Hepatocyte (in vitro differentiated cells): ENCODE data around the gene ASCL3. TPM values are rescaled to one million over a fixed set of nuclear protein-coding genes. Genes with fewer than 3 reads are reported as not detected.

Experiments used
- DNase-seq: peaks from one replicate; pipeline ENCODE4 v3.0.0-alpha.2; 2016; ENCODE audit warnings: low spot score
- H2AFZ ChIP-seq: fragments of 200-600 bp; sonication (generic); 2 replicates; pipeline ENCODE4 v1.6.0; 2016; ENCODE audit warnings: antibody characterized with exemption, mild to moderate bottlenecking
- H3K27ac ChIP-seq: fragments of 200-600 bp; sonication (generic); 2 replicates; pipeline ENCODE4 v1.5.1; 2016; ENCODE audit warnings: mild to moderate bottlenecking
- H3K27me3 ChIP-seq: fragments of 200-600 bp; sonication (generic); 2 replicates; pipeline ENCODE4 v1.6.1; 2016
- H3K36me3 ChIP-seq: fragments of 200-600 bp; sonication (generic); replicated peaks from 2 replicates; pipeline ENCODE4 v1.5.1; 2016; ENCODE audit warnings: low read depth; ENCODE audit not compliant: insufficient read depth
- H3K4me1 ChIP-seq: fragments of 200-600 bp; sonication (generic); 2 replicates; pipeline ENCODE4 v1.5.1; 2016; ENCODE audit warnings: mild to moderate bottlenecking, moderate library complexity; ENCODE audit not compliant: insufficient read depth
- H3K4me2 ChIP-seq: fragments of 200-600 bp; sonication (generic); 2 replicates; pipeline ENCODE4 v1.6.0; 2016
- H3K4me3 ChIP-seq: fragments of 200-600 bp; sonication (generic); 2 replicates; pipeline ENCODE4 v1.5.1; 2016; ENCODE audit warnings: mild to moderate bottlenecking
- H3K79me2 ChIP-seq: fragments of 200-600 bp; sonication (generic); 2 replicates; pipeline ENCODE4 v1.6.0; 2017; ENCODE audit warnings: mild to moderate bottlenecking
- H3K9me2 ChIP-seq: fragments of 200-600 bp; sonication (generic); replicated peaks from 2 replicates; pipeline ENCODE4 v1.6.0; 2017; ENCODE audit warnings: mild to moderate bottlenecking; ENCODE audit not compliant: insufficient read depth
- H3K9me3 ChIP-seq: fragments of 200-600 bp; sonication (generic); 2 replicates; pipeline ENCODE4 v1.5.1; 2016; ENCODE audit warnings: low read depth, mild to moderate bottlenecking
- H4K20me1 ChIP-seq: fragments of 200-600 bp; sonication (generic); 2 replicates; pipeline ENCODE4 v1.6.0; 2016; ENCODE audit warnings: mild to moderate bottlenecking; ENCODE audit not compliant: insufficient read depth, poor library complexity, severe bottlenecking
- EZH2 ChIP-seq: fragments of 200-600 bp; sonication (generic); IDR thresholded peaks from 2 replicates; pipeline ENCODE4 v1.6.1; 2016; ENCODE audit warnings: antibody characterized with exemption, mild to moderate bottlenecking, borderline replicate concordance
- EZH2phosphoT487 ChIP-seq: fragments of 200-600 bp; sonication (generic); IDR thresholded peaks from one replicate; pipeline ENCODE4 v1.6.1; 2018; ENCODE audit warnings: antibody characterized with exemption, mild to moderate bottlenecking, low read depth, moderate library complexity; ENCODE audit not compliant: unreplicated experiment, severe bottlenecking
- WGBS: methylation state at CpG from one replicate; pipeline ENCODE4 v1.1.6; 2016; ENCODE audit warnings: low lambda C conversion rate; ENCODE audit errors: missing lambda C conversion rate; 5-methylcytosine and 5-hydroxymethylcytosine counted together
- polyA plus RNA-seq: library from polyadenylated mRNA; unstranded; fragments of >200 nt; fragmentation: Nextera tagmentation; extraction: Ambion mirVana; gene quantifications from 2 replicates; pipeline ENCODE4 v1.2.1, GENCODE V29; 2016
- total RNA-seq: library from RNA; depleted of rRNA; stranded (reverse); fragments of >200 nt; gene quantifications from 2 replicates; pipeline ENCODE4 v1.2.3, GENCODE V29; 2014
- TF ChIP-seq, protein P1 (sequence below): fragments of 200-600 bp; sonication (generic); IDR thresholded peaks from 2 replicates; pipeline ENCODE4 v1.5.1; 2016; ENCODE audit warnings: antibody characterized with exemption, mild to moderate bottlenecking; ENCODE audit not compliant: poor library complexity

ASCL3 gene
- total and polyA plus RNA-seq, 2 experiments from 2014 or later = not detected

DNA sequence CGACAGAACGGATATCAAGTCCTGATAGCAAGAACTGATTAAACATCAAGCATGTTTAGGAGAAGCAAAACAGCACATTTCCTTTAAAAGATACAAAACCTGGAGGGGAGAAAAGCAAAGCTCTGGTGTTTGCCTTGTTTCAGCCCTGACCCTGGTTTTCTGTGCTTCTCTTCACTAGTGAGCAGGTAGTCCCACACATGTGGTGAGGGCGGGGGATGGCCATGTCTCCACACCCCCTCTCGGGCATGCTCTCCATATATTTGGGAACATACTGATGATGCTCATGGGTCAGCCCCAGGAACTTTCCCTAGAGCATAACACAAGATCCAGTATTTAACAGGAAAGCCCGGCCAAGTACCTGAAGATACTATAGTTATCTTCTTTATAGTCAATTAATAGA is 20.1 kb downstream of the ASCL3 start:
- H3K27ac ChIP-seq = no peak overlapping the region
- H3K4me3 ChIP-seq = no peak overlapping the region
- DNase-seq = no peak
- H3K4me1 ChIP-seq = no peaks in the 10 kb centered on the region
- no peaks in the 10 kb centered on the region for H3K36me3 ChIP-seq
- no peak for TF ChIP-seq EZH2
- no peaks in the 10 kb centered on the region for H3K79me2 ChIP-seq
- no peaks in the 10 kb centered on the region for H3K27me3 ChIP-seq
- 92% methylated on average over 5 of the region's 5 CpGs for WGBS
- H3K9me2 ChIP-seq = no peaks in the 10 kb centered on the region
- H3K4me2 ChIP-seq = no peak overlapping the region
- no peak overlapping the region for H2AFZ ChIP-seq
- H3K9me3 ChIP-seq = no peaks in the 10 kb centered on the region
- no peaks in the 10 kb centered on the region for H4K20me1 ChIP-seq

DNA sequence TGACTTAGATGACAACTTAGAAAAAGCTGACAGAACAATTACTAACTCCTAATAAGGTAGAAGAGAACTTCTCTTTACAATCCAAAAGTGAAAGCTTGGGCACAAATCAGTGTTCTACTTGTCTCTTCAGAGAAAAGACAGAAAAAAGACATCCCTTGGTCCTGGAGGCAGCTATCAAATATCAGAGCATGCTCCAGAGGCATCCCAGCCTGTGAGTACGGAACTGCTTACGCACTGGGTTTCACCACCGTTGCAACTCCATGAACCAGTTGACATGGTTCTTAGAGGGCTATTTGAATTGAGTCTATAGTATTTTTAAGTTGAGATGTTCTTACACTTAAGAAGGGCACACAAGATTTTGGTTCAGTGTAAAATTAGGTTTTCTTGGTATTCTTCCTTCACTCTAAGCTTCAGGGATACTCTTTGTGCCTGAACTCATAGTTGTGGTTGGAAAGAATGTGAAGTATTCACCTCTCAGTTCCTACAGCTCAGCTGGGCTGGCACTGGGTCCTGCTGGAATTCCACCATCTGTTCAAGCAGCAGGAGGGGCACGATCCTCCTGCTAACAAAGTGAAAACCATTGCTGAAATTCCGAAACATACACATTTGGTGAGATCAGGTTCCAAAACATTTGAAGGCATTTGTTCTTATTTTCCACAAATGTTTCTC is 25.5 kb downstream of the ASCL3 start:
- no peaks in the 10 kb centered on the region for H3K27me3 ChIP-seq
- H4K20me1 ChIP-seq = no peaks in the 10 kb centered on the region
- peak overlapping the region; percentile 59 for H3K4me2 ChIP-seq
- H3K9me2 ChIP-seq = no peaks in the 10 kb centered on the region
- TF ChIP-seq, protein P1, sequence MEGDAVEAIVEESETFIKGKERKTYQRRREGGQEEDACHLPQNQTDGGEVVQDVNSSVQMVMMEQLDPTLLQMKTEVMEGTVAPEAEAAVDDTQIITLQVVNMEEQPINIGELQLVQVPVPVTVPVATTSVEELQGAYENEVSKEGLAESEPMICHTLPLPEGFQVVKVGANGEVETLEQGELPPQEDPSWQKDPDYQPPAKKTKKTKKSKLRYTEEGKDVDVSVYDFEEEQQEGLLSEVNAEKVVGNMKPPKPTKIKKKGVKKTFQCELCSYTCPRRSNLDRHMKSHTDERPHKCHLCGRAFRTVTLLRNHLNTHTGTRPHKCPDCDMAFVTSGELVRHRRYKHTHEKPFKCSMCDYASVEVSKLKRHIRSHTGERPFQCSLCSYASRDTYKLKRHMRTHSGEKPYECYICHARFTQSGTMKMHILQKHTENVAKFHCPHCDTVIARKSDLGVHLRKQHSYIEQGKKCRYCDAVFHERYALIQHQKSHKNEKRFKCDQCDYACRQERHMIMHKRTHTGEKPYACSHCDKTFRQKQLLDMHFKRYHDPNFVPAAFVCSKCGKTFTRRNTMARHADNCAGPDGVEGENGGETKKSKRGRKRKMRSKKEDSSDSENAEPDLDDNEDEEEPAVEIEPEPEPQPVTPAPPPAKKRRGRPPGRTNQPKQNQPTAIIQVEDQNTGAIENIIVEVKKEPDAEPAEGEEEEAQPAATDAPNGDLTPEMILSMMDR = no peak
- TF ChIP-seq EZH2 (no peak), EZH2phosphoT487 (no peak)
- WGBS = 50% methylated on average over 5 of the region's 5 CpGs
- H2AFZ ChIP-seq = no peak overlapping the region
- peaks cover 22% of the 10 kb centered on the region for H3K4me1 ChIP-seq
- no peak overlapping the region for H3K4me3 ChIP-seq
- peak overlapping the region; percentile 79 for H3K27ac ChIP-seq
- H3K9me3 ChIP-seq = no peaks in the 10 kb centered on the region
- peak; percentile 62 for DNase-seq
- no peaks in the 10 kb centered on the region for H3K36me3 ChIP-seq
- H3K79me2 ChIP-seq = peaks cover 19% of the 10 kb centered on the region

DNA sequence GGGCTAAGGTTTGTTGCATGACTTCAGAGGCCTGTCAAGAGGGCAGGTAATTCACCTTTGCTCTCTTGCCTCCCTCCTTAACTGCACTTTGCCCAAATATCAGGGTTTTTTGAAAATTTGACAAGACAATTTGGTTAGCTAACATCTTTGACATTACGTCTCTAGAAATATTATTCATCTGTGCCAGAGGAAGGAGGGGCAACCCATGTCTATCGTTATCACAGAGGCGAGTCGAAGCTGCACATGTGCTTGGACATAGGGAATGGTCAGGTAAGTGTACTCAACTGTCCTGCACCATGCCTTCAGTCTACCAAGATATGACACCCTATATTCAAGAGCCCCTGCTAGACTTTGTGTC is 28.2 kb downstream of the ASCL3 start:
- H3K27ac ChIP-seq = no peak overlapping the region
- peak overlapping the region; percentile 61 for H3K4me2 ChIP-seq
- H4K20me1 ChIP-seq = no peaks in the 10 kb centered on the region

DNA sequence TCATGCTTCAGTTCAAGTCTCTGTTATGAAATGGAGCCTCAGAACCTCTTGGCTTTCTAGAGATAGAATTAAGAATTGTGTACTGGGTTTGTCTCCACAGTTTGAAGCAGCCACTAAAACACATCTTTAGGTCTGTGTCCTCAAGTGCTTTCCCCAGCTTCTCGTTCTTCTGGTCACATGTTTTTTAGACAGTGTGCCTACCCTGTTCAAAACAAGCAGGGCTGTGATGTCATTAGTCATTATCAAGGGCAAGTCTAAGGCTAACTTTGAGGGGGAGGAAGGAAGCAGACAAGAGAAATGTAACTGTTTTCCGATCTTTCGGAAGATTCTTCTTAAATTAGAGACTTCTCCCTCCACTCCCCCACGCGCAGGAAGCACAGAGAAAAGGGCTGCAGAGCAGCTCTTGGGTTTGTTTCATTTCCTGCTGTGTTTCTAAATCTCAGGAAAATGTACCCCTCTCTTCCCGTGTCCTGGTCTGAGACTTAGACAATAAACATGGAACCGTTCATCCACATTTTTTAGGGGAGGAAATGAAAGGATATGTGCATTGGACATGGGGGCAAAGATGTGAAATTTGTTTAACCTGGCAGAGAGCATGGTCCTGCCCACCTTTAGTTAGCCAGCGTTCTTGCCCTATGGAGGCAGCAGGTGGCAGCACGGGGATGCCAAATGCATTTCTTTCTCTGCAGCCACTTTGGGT is 28.7 kb downstream of the ASCL3 start:
- H3K4me2 ChIP-seq = peak overlapping the region; percentile 61
- H3K27me3 ChIP-seq = no peaks in the 10 kb centered on the region
- H3K27ac ChIP-seq = peak overlapping the region; percentile 28
- peaks cover 23% of the 10 kb centered on the region for H3K79me2 ChIP-seq
- TF ChIP-seq EZH2 (no peak), EZH2phosphoT487 (no peak)
- TF ChIP-seq, protein P1 = peak; percentile 65
- H3K9me2 ChIP-seq = no peaks in the 10 kb centered on the region
- peaks cover 33% of the 10 kb centered on the region for H3K4me1 ChIP-seq
- no peaks in the 10 kb centered on the region for H3K36me3 ChIP-seq
- no peaks in the 10 kb centered on the region for H3K9me3 ChIP-seq
- H2AFZ ChIP-seq = peak overlapping the region; percentile 18
- DNase-seq = peak; percentile 58
- 55% methylated on average over 9 of the region's 9 CpGs for WGBS
- H4K20me1 ChIP-seq = no peaks in the 10 kb centered on the region
- H3K4me3 ChIP-seq = no peak overlapping the region

More for the DNA sequence above, 28.2 kb downstream of the ASCL3 start:
- Histone ChIP-seq H3K36me3 (no peaks in the 10 kb centered on the region), H3K79me2 (peaks cover 23% of the 10 kb centered on the region), H3K9me3 (no peaks in the 10 kb centered on the region), H3K4me1 (peaks cover 31% of the 10 kb centered on the region), H2AFZ (no peak overlapping the region), H3K9me2 (no peaks in the 10 kb centered on the region), H3K4me3 (no peak overlapping the region), H3K27me3 (no peaks in the 10 kb centered on the region)
- DNase-seq = no peak
- WGBS = 91% methylated on average over 4 of the region's 4 CpGs
- TF ChIP-seq, protein P1 = no peak
- TF ChIP-seq EZH2 = no peak
- TF ChIP-seq EZH2phosphoT487 = no peak
